H1 (cell line): ENCODE measurements around the gene OR51B5. TPM values are rescaled to one million over a fixed set of nuclear protein-coding genes. Genes with fewer than 3 reads are reported as not detected.

ENCODE experiments used
- CTCF ChIA-PET: fragments of 300-600 bp; sonication (Branson Sonifier 250); formaldehyde crosslinking; loops from one replicate; lab custom pipeline; 2021; ENCODE audit not compliant: partially characterized antibody; lab: Charles Lee
- POLR2A ChIA-PET: fragments of 300-600 bp; sonication (Branson Sonifier 250); formaldehyde crosslinking; loops from one replicate; lab custom pipeline; 2021; ENCODE audit warnings: inconsistent platforms; ENCODE audit not compliant: partially characterized antibody; lab: Charles Lee
- DNase-seq, 2 experiments: peaks; one replicate each; pipeline versions ENCODE4 v3.0.0 to v3.0.0-alpha.2; 2010 to 2022; ENCODE audit warnings: low spot score in 2 of 2, low read depth in 1 of 2, mixed read lengths in 1 of 2
- FAIRE-seq: peaks from 2 replicates; lab custom pipeline; 2011; peaks lifted over from hg19 to GRCh38; lab: Jason Lieb, UNC
- H2AFZ ChIP-seq: 2 replicates; pipeline ENCODE4 v1.8.1; 2012; ENCODE audit warnings: low read length, inconsistent platforms
- H2AK5ac ChIP-seq: 2 replicates; pipeline ENCODE4 v1.6.1; 2013; ENCODE audit warnings: low read depth, low read length
- H2BK120ac ChIP-seq: replicated peaks from 2 replicates; pipeline ENCODE3; 2013; ENCODE audit warnings: low read depth, low read length, inconsistent platforms
- H2BK12ac ChIP-seq: 2 replicates; pipeline ENCODE4 v1.6.1; 2013; ENCODE audit warnings: low read depth, low read length
- H2BK15ac ChIP-seq: 2 replicates; pipeline ENCODE4 v1.6.1; 2013; ENCODE audit warnings: low read length
- H2BK20ac ChIP-seq: 2 replicates; pipeline ENCODE4 v1.6.1; 2013; ENCODE audit warnings: low read length
- H2BK5ac ChIP-seq: 2 replicates; pipeline ENCODE4 v1.6.1; 2013; ENCODE audit warnings: low read depth, low read length
- H3K14ac ChIP-seq: 2 replicates; pipeline ENCODE4 v1.6.1; 2013; ENCODE audit warnings: inconsistent platforms; ENCODE audit not compliant: insufficient read length
- H3K18ac ChIP-seq: 2 replicates; pipeline ENCODE4 v1.6.1; 2013; ENCODE audit warnings: low read length; ENCODE audit errors: extremely low read depth
- H3K23ac ChIP-seq: 2 replicates; pipeline ENCODE4 v1.6.1; 2013; ENCODE audit warnings: inconsistent platforms; ENCODE audit not compliant: insufficient read length
- H3K23me2 ChIP-seq: 2 replicates; pipeline ENCODE4 v1.6.1; 2013; ENCODE audit warnings: low read depth, low read length
- H3K27ac ChIP-seq: 2 replicates; pipeline ENCODE4 v1.6.1; 2011; ENCODE audit warnings: low read depth, low read length, inconsistent platforms
- H3K27me3 ChIP-seq, 4 experiments: replicated peaks in 1 of 4; 1 replicate in 1 of 4; 2 replicates in 3 of 4; pipeline versions ENCODE4 v1.6.1 to v1.8.1; 2011 to 2013; ENCODE audit warnings: low read length in 3 of 4, mild to moderate bottlenecking in 3 of 4, inconsistent platforms in 2 of 4, mixed read lengths in 2 of 4, moderate library complexity in 1 of 4; ENCODE audit not compliant: control insufficient read depth in 3 of 4, insufficient read depth in 3 of 4; ENCODE audit errors: extremely low read depth in 1 of 4
- H3K36me3 ChIP-seq, 4 experiments: 2 replicates each; pipeline versions ENCODE4 v1.6.1 to v1.8.1; 2011 to 2013; ENCODE audit warnings: mild to moderate bottlenecking in 4 of 4, low read length in 3 of 4, moderate library complexity in 2 of 4, control low read depth in 1 of 4, inconsistent platforms in 1 of 4; ENCODE audit not compliant: insufficient read depth in 4 of 4, control insufficient read depth in 2 of 4
- H3K4ac ChIP-seq: replicated peaks from 2 replicates; pipeline ENCODE3; 2013; ENCODE audit warnings: low read length, low read depth, mixed read lengths, inconsistent platforms; ENCODE audit not compliant: insufficient read length
- H3K4me1 ChIP-seq, 4 experiments: replicated peaks in 1 of 4; 1 replicate in 1 of 4; 2 replicates in 3 of 4; pipeline versions ENCODE4 v1.6.1 to v1.8.1; 2011 to 2013; ENCODE audit warnings: low read length in 3 of 4, inconsistent platforms in 2 of 4, mixed read lengths in 1 of 4; ENCODE audit not compliant: insufficient read depth in 4 of 4, control insufficient read depth in 3 of 4
- H3K4me2 ChIP-seq, 2 experiments: 2 replicates each; pipeline versions ENCODE4 v1.6.1 to v1.8.1; 2011 to 2013; ENCODE audit warnings: low read depth in 2 of 2, low read length in 2 of 2, control low read depth in 1 of 2, inconsistent platforms in 1 of 2, mild to moderate bottlenecking in 1 of 2; ENCODE audit not compliant: insufficient read depth in 1 of 2
- H3K4me3 ChIP-seq, 4 experiments: fragments of 200-600, 300-600 bp in 1 of 4; sonication (generic), shearing (Covaris generic), sonication (Bioruptor Twin) in 1 of 4; 2 replicates each; pipeline versions ENCODE4 v1.5.1 to v1.8.1; 2011 to 2016; ENCODE audit warnings: low read length in 4 of 4, low read depth in 3 of 4, control low read depth in 2 of 4, inconsistent platforms in 2 of 4, mild to moderate bottlenecking in 2 of 4, mixed read lengths in 1 of 4, moderate library complexity in 1 of 4; ENCODE audit not compliant: insufficient read depth in 2 of 4; ENCODE audit errors: extremely low read depth in 1 of 4
- H3K56ac ChIP-seq: replicated peaks from 2 replicates; pipeline ENCODE3; 2013; ENCODE audit warnings: low read depth, mild to moderate bottlenecking, mixed read lengths, low read length, inconsistent platforms; ENCODE audit not compliant: insufficient read length
- H3K79me1 ChIP-seq: 2 replicates; pipeline ENCODE4 v1.6.1; 2013; ENCODE audit warnings: low read depth, low read length, control low read depth
- H3K79me2 ChIP-seq, 2 experiments: 2 replicates each; pipeline versions ENCODE4 v1.6.1 to v1.8.1; 2012 to 2013; ENCODE audit warnings: low read length in 2 of 2, mild to moderate bottlenecking in 2 of 2, inconsistent platforms in 1 of 2; ENCODE audit not compliant: insufficient read depth in 2 of 2, control insufficient read depth in 1 of 2
- H3K9ac ChIP-seq, 4 experiments: replicated peaks in 1 of 4; 1 replicate in 1 of 4; 2 replicates in 3 of 4; pipeline versions ENCODE4 v1.6.1 to v1.8.1; 2011 to 2013; ENCODE audit warnings: low read depth in 3 of 4, low read length in 3 of 4, control low read depth in 2 of 4, mild to moderate bottlenecking in 2 of 4, moderate library complexity in 2 of 4, inconsistent platforms in 1 of 4; ENCODE audit errors: extremely low read depth in 1 of 4
- H3K9me3 ChIP-seq, 2 experiments: 2 replicates each; pipeline versions ENCODE4 v1.6.1 to v1.8.1; 2012 to 2013; ENCODE audit warnings: mild to moderate bottlenecking in 2 of 2, moderate library complexity in 2 of 2, control low read depth in 1 of 2, inconsistent platforms in 1 of 2, low read depth in 1 of 2, low read length in 1 of 2, mixed read lengths in 1 of 2; ENCODE audit not compliant: insufficient read depth in 2 of 2
- H4K20me1 ChIP-seq, 2 experiments: replicated peaks in 1 of 2; 2 replicates each; pipeline versions ENCODE3 to v1.8.1; 2011 to 2013; ENCODE audit warnings: inconsistent platforms in 2 of 2, low read length in 2 of 2, mild to moderate bottlenecking in 1 of 2; ENCODE audit not compliant: insufficient read depth in 2 of 2, control insufficient read depth in 1 of 2
- H4K5ac ChIP-seq: 2 replicates; pipeline ENCODE4 v1.6.1; 2013; ENCODE audit warnings: low read length, low read depth, mixed read lengths, inconsistent platforms; ENCODE audit not compliant: insufficient read length
- H4K8ac ChIP-seq: 2 replicates; pipeline ENCODE4 v1.8.0; 2013; ENCODE audit warnings: mild to moderate bottlenecking, moderate library complexity, low read length, inconsistent platforms; ENCODE audit not compliant: insufficient read depth; ENCODE audit errors: extremely low read depth
- H4K91ac ChIP-seq: replicated peaks from 2 replicates; pipeline ENCODE3; 2013; ENCODE audit warnings: low read length, mixed read lengths, inconsistent platforms; ENCODE audit not compliant: insufficient read length
- CBX5 ChIP-seq: fragments of 300-800, 300-1000 bp; sonication (generic); IDR thresholded peaks from 2 replicates; pipeline ENCODE4 v1.7.1; 2016; ENCODE audit warnings: antibody characterized with exemption, low read length, low read depth
- GABPA ChIP-seq: IDR thresholded peaks from 2 replicates; pipeline ENCODE4 v1.6.1; 2011; ENCODE audit warnings: mild to moderate bottlenecking, low read length, moderate library complexity, borderline replicate concordance; ENCODE audit not compliant: insufficient read depth
- HDAC2 ChIP-seq, 2 experiments: fragments of 300-600 bp in 1 of 2; sonication (generic) in 1 of 2; IDR thresholded peaks; 2 replicates each; pipeline ENCODE4 v1.6.1; 2011 to 2012; ENCODE audit warnings: low read depth in 2 of 2, low read length in 2 of 2, mild to moderate bottlenecking in 2 of 2, moderate library complexity in 2 of 2, borderline replicate concordance in 1 of 2, inconsistent platforms in 1 of 2
- KDM5A ChIP-seq: fragments of 200-600 bp; IDR thresholded peaks from 2 replicates; pipeline ENCODE4 v1.7.1; 2012; ENCODE audit warnings: mild to moderate bottlenecking, low read length, inconsistent platforms, mixed read lengths
- RAD21 ChIP-seq, 2 experiments: IDR thresholded peaks in 1 of 2; conservative IDR thresholded peaks in 1 of 2; 2 replicates each; pipeline ENCODE4 v1.6.1; 2011; ENCODE audit warnings: low read depth in 2 of 2, low read length in 2 of 2, improper control_type of control experiment in 1 of 2, inconsistent platforms in 1 of 2, mild to moderate bottlenecking in 1 of 2, moderate library complexity in 1 of 2
- RNF2 ChIP-seq: fragments of 200-900, 300-1000 bp; sonication (generic); IDR thresholded peaks from 2 replicates; pipeline ENCODE4 v1.7.1; 2016; ENCODE audit warnings: borderline replicate concordance, low read depth, mild to moderate bottlenecking, antibody characterized with exemption, low read length; ENCODE audit not compliant: poor library complexity, severe bottlenecking; ENCODE audit errors: missing control alignments
- SAP30 ChIP-seq: fragments of 300-600 bp; sonication (generic); IDR thresholded peaks from 2 replicates; pipeline ENCODE4 v1.7.1; 2012; ENCODE audit warnings: low read length, moderate library complexity, mild to moderate bottlenecking, inconsistent platforms; ENCODE audit not compliant: insufficient read depth, insufficient replicate concordance
- SIN3A ChIP-seq, 2 experiments: IDR thresholded peaks in 1 of 2; conservative IDR thresholded peaks in 1 of 2; 2 replicates each; pipeline ENCODE4 v1.6.1; 2011 to 2012; ENCODE audit warnings: low read length in 2 of 2, improper control_type of control experiment in 1 of 2, low read depth in 1 of 2, mild to moderate bottlenecking in 1 of 2
- TBP ChIP-seq: IDR thresholded peaks from 2 replicates; pipeline ENCODE4 v1.6.1; 2011; ENCODE audit warnings: low read depth, low read length, improper control_type of control experiment
- TCF12 ChIP-seq: IDR thresholded peaks from 2 replicates; pipeline ENCODE4 v1.6.1; 2011; ENCODE audit warnings: low read depth, mild to moderate bottlenecking, low read length
- WGBS, 2 experiments: shearing (Covaris generic) in 1 of 2; methylation state at CpG; one replicate each; pipeline versions ENCODE4 v1.1.6 to v1.1.7; 2013 to 2015; ENCODE audit warnings: low lambda C conversion rate in 2 of 2, mixed read lengths in 2 of 2, inconsistent platforms in 1 of 2, low coverage in 1 of 2, missing lambda C conversion rate in 1 of 2; ENCODE audit not compliant: insufficient replicate concordance in 2 of 2, insufficient coverage in 1 of 2, insufficient read length in 1 of 2; ENCODE audit errors: extremely low coverage in 1 of 2, missing lambda C conversion rate in 1 of 2; 5-methylcytosine and 5-hydroxymethylcytosine counted together
- polyA plus RNA-seq, 7 experiments: library from polyadenylated mRNA; depleted of rRNA in 3 of 7; stranded (reverse) in 5 of 7; unstranded in 2 of 7; fragments of >200 nt in 5 of 7; fragments of 200-250 nt in 2 of 7; gene quantifications; 1 replicate in 5 of 7; 2 replicates in 1 of 7; 4 replicates in 1 of 7; pipeline versions ENCODE4 v1.2.1 to v1.2.3, GENCODE V29; 2011 to 2013; ENCODE audit warnings: missing spikeins in 2 of 7, mixed read lengths in 2 of 7
- total RNA-seq: library from RNA; stranded (reverse); fragmentation: NEBNext Ultra II Directional; extraction: Animal tissue kit (Norgen Biotek cat#: 25700); gene quantifications from 2 replicates; pipeline ENCODE4 v1.2.1, GENCODE V29; 2021

OR51B5 gene
- total and polyA plus RNA-seq, 2 of the 8 experiments (the other 6 are each of a cell fraction or from before 2014, with no cell fraction given) = not detected

DNA sequence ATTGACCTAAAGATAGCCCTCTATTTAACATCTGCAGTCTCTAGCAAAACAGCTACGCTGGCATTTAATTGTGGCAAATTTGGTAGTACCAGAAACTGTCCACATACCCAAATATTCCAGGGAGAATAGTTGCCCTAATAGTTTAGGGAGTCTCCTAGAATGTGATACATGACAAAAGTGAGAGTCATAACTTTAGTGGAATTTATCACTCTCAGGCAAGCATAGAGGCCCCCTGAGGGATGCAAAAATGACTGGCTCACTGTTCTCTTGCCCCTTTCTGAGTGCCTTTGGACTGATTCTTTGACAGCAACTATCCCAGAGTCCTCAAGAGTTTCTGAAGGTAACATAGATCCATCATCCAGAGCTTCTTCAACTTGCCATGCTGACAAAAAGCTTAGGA, 39.3 kb downstream of the OR51B5 start:
- no peak overlapping the region for H2AFZ ChIP-seq
- H3K56ac ChIP-seq = no peak overlapping the region
- H3K4ac ChIP-seq = no peak overlapping the region
- H4K8ac ChIP-seq = no peak overlapping the region
- H4K5ac ChIP-seq = no peak overlapping the region
- ChIA-PET POLR2A (no interaction called here), CTCF (interaction anchor here (0.8 to 1.3 kb wide), 3 partner anchors 13 to 22 kb away, joined by 3 to 4 read pairs (median 3); no protein-coding TSS in a partner anchor)
- no peak overlapping the region for H2AK5ac ChIP-seq
- no peaks in the 10 kb centered on the region for H3K4me1 ChIP-seq
- 89% methylated on average over 1 of the region's 1 CpG; no CpG with 5 or more reads in 1 of the 2 experiments for WGBS, 2 experiments
- H3K23me2 ChIP-seq = no peaks in the 10 kb centered on the region
- H3K79me2 ChIP-seq = no peaks in the 10 kb centered on the region
- H3K36me3 ChIP-seq = no peaks in the 10 kb centered on the region
- H4K91ac ChIP-seq = no peak overlapping the region
- H3K9me3 ChIP-seq = no peaks in the 10 kb centered on the region
- H3K27me3 ChIP-seq = no peaks in the 10 kb centered on the region
- no peak overlapping the region for H2BK20ac ChIP-seq
- no peak overlapping the region for H3K27ac ChIP-seq
- no peak overlapping the region for H2BK15ac ChIP-seq
- no peak overlapping the region for H2BK5ac ChIP-seq
- H3K18ac ChIP-seq = no peak overlapping the region
- H3K9ac ChIP-seq = no peak overlapping the region
- no peak for FAIRE-seq
- no peak overlapping the region for H2BK120ac ChIP-seq
- no peaks in the 10 kb centered on the region for H4K20me1 ChIP-seq
- no peak for DNase-seq
- H3K14ac ChIP-seq = no peak overlapping the region
- H3K79me1 ChIP-seq = no peaks in the 10 kb centered on the region
- H2BK12ac ChIP-seq = no peak overlapping the region
- H3K4me2 ChIP-seq = no peak overlapping the region
- H3K23ac ChIP-seq = no peak overlapping the region
- H3K4me3 ChIP-seq = no peak overlapping the region
- no peak for TF ChIP-seq HDAC2 (IDR thresholded peaks at IDR 0.05; ENCODE audit: borderline replicate concordance in 1 of 2, low read depth in 2 of 2, low read length in 2 of 2)
- TF ChIP-seq TCF12 = no peak
- TF ChIP-seq RAD21 (IDR thresholded peaks at IDR 0.05 in 1 of 2, conservative IDR thresholded peaks at IDR 0.05 in 1 of 2; ENCODE audit: low read depth in 2 of 2, low read length in 2 of 2) = no peak
- TF ChIP-seq CBX5 = no peak
- TF ChIP-seq GABPA = no peak
- no peak for TF ChIP-seq RNF2
- no peak for TF ChIP-seq TBP
- no peak for TF ChIP-seq SIN3A (conservative IDR thresholded peaks at IDR 0.05 in 1 of 2, IDR thresholded peaks at IDR 0.05 in 1 of 2; ENCODE audit: low read depth in 1 of 2, low read length in 2 of 2)
- TF ChIP-seq SAP30 = no peak
- no peak for TF ChIP-seq KDM5A
